Endothelial cell of umbilical vein (primary cell): ENCODE results near the gene RBM28. TPM values are rescaled to one million over a fixed set of nuclear protein-coding genes. Genes with fewer than 3 reads are reported as not detected.
A peak's percentile ranks its signal among the peaks of the same experiment; 100 is the strongest.

Experiments used
- BruUV-seq: library from RNA; stranded (reverse); fragments of 400-500 nt; replicated peaks from 2 replicates; lab custom pipeline; 2021; lab: Mats Ljungman, UMichigan
- CTCF ChIA-PET: fragments of 300-600, 350-600 bp; sonication (Branson Sonifier 250); formaldehyde crosslinking; loops from one replicate; lab custom pipeline; 2021; ENCODE audit warnings: antibody characterized with exemption, inconsistent platforms; lab: Charles Lee
- POLR2A ChIA-PET: fragments of 300-600, 350-600 bp; sonication (Branson Sonifier 250); formaldehyde crosslinking; loops from one replicate; lab custom pipeline; 2021; ENCODE audit warnings: antibody characterized with exemption, inconsistent platforms; lab: Charles Lee
- DNase-seq: peaks from one replicate; pipeline ENCODE4 v3.0.0-alpha.2; 2011; ENCODE audit warnings: low read depth, low spot score
- FAIRE-seq: peaks from 2 replicates; lab custom pipeline; 2011; peaks lifted over from hg19 to GRCh38; lab: Jason Lieb, UNC
- H2AFZ ChIP-seq: 2 replicates; pipeline ENCODE4 v1.6.0; 2012; ENCODE audit warnings: low read depth, low read length, control low read depth, inconsistent platforms
- H3K27ac ChIP-seq: 2 replicates; pipeline ENCODE4 v1.5.1; 2011; ENCODE audit warnings: low read depth, mild to moderate bottlenecking, control low read depth, low read length, moderate library complexity; ENCODE audit not compliant: insufficient read depth
- H3K27me3 ChIP-seq, 2 experiments: 2 replicates each; pipeline versions ENCODE4 v1.6.0 to v1.6.1; 2011; ENCODE audit warnings: low read length in 2 of 2, mixed read lengths in 1 of 2; ENCODE audit not compliant: control insufficient read depth in 2 of 2, insufficient read depth in 2 of 2
- H3K36me3 ChIP-seq, 2 experiments: 2 replicates in 1 of 2; 3 replicates in 1 of 2; pipeline ENCODE4 v1.5.1; 2011; ENCODE audit warnings: low read length in 2 of 2, mild to moderate bottlenecking in 1 of 2, moderate library complexity in 1 of 2; ENCODE audit not compliant: control insufficient read depth in 2 of 2, insufficient read depth in 2 of 2; ENCODE audit errors: extremely low read depth in 1 of 2
- H3K4me1 ChIP-seq: 3 replicates; pipeline ENCODE4 v1.5.1; 2011; ENCODE audit warnings: mild to moderate bottlenecking, low read length; ENCODE audit not compliant: control insufficient read depth, insufficient read depth; ENCODE audit errors: extremely low read depth
- H3K4me2 ChIP-seq: 2 replicates; pipeline ENCODE4 v1.6.1; 2011; ENCODE audit warnings: low read length, control low read depth, mixed read lengths; ENCODE audit not compliant: insufficient read depth
- H3K4me3 ChIP-seq, 3 experiments: fragments of 200-600 bp in 1 of 3; sonication (generic), shearing (Covaris generic) in 1 of 3; replicated peaks in 1 of 3; 2 replicates each; pipeline ENCODE4 v1.5.1; 2011 to 2016; ENCODE audit warnings: control low read depth in 3 of 3, low read length in 3 of 3, mild to moderate bottlenecking in 2 of 3, inconsistent platforms in 1 of 3, low read depth in 1 of 3, moderate library complexity in 1 of 3; ENCODE audit not compliant: insufficient read depth in 1 of 3
- H3K79me2 ChIP-seq: 2 replicates; pipeline ENCODE4 v1.6.0; 2012; ENCODE audit warnings: low read length, inconsistent platforms; ENCODE audit not compliant: control insufficient read depth, insufficient read depth
- H3K9ac ChIP-seq: replicated peaks from 2 replicates; pipeline ENCODE3; 2011; ENCODE audit warnings: low read length, control low read depth; ENCODE audit not compliant: insufficient read depth; ENCODE audit errors: extremely low read depth
- H3K9me1 ChIP-seq: replicated peaks from 3 replicates; pipeline ENCODE4 v1.6.0; 2011; ENCODE audit warnings: mild to moderate bottlenecking, low read length; ENCODE audit not compliant: control insufficient read depth, insufficient read depth; ENCODE audit errors: extremely low read depth
- H3K9me3 ChIP-seq: replicated peaks from 2 replicates; pipeline ENCODE4 v1.5.1; 2012; ENCODE audit warnings: low read length, inconsistent platforms; ENCODE audit not compliant: control insufficient read depth, insufficient read depth
- H4K20me1 ChIP-seq: replicated peaks from 2 replicates; pipeline ENCODE3; 2011; ENCODE audit warnings: mild to moderate bottlenecking, low read length; ENCODE audit not compliant: control insufficient read depth, insufficient read depth; ENCODE audit errors: extremely low read depth
- EZH2 ChIP-seq: IDR thresholded peaks from 2 replicates; pipeline ENCODE4 v1.6.1; 2012; ENCODE audit warnings: borderline replicate concordance, low read depth, mild to moderate bottlenecking, moderate library complexity, low read length, inconsistent platforms; ENCODE audit not compliant: severe bottlenecking
- FOS ChIP-seq: IDR thresholded peaks from 2 replicates; pipeline ENCODE4 v1.6.1; 2011; ENCODE audit warnings: mild to moderate bottlenecking, low read length, moderate library complexity, borderline replicate concordance; ENCODE audit not compliant: insufficient read depth
- GATA2 ChIP-seq: IDR thresholded peaks from 2 replicates; pipeline ENCODE4 v1.7.0; 2011; ENCODE audit warnings: low read depth, mild to moderate bottlenecking, moderate library complexity, mixed read lengths, low read length; ENCODE audit not compliant: insufficient read length, insufficient read depth
- JUN ChIP-seq: IDR thresholded peaks from 2 replicates; pipeline ENCODE4 v1.6.1; 2011; ENCODE audit warnings: borderline replicate concordance, low read depth; ENCODE audit not compliant: insufficient read length, insufficient read depth
- MYC ChIP-seq: IDR thresholded peaks from one replicate; pipeline ENCODE4 v1.6.1; 2011; ENCODE audit warnings: mild to moderate bottlenecking, low read depth, low read length
- POLR2A ChIP-seq: IDR thresholded peaks from 2 replicates; pipeline ENCODE4 v1.6.1; 2012; ENCODE audit warnings: low read depth, mild to moderate bottlenecking, control low read depth, low read length
- POLR2AphosphoS5 ChIP-seq: IDR thresholded peaks from 2 replicates; pipeline ENCODE4 v1.6.1; 2012; ENCODE audit warnings: low read depth, mild to moderate bottlenecking, control low read depth, low read length, moderate library complexity; ENCODE audit not compliant: insufficient read depth
- dilution Hi-C: fragments of 300-500 bp; cut with MboI; formaldehyde crosslinking; loops from one replicate; pipeline ENCODE4 v1.15.0; 2019; ENCODE audit warnings: low sequenced_read_pairs; ENCODE audit not compliant: extremely low pct_ligation_motif_present
- intact Hi-C: fragments of 100-400 bp; cut with micrococcal nuclease; formaldehyde crosslinking; loops from one replicate; pipeline ENCODE4 v1.10.0; 2022
- polyA plus RNA-seq, 4 experiments: library from polyadenylated mRNA; depleted of rRNA in 3 of 4; stranded (reverse) in 3 of 4; unstranded in 1 of 4; fragments of >200 nt; gene quantifications; 2 replicates each; pipeline versions ENCODE4 v1.2.1 to v1.2.3, GENCODE V29; 2011 to 2012; ENCODE audit warnings: missing spikeins in 1 of 4
- total RNA-seq: library from RNA; stranded (reverse); gene quantifications from 2 replicates; pipeline ENCODE4 v1.2.3, GENCODE V29; 2021
- TF ChIP-seq, protein P1 (sequence below), 2 donors: IDR thresholded peaks; 1 replicate in 1 of 2; 2 replicates in 1 of 2; pipeline ENCODE4 v1.5.1; 2011; ENCODE audit warnings: low read length in 2 of 2, mild to moderate bottlenecking in 2 of 2, moderate library complexity in 2 of 2, control low read depth in 1 of 2, inconsistent platforms in 1 of 2, low read depth in 1 of 2; ENCODE audit not compliant: insufficient read depth in 1 of 2; ENCODE audit errors: extremely low read depth in 1 of 2
- TF ChIP-seq, protein P2 (sequence below): IDR thresholded peaks from 2 replicates; pipeline ENCODE4 v1.6.1; 2011; ENCODE audit not compliant: insufficient read depth, insufficient read length

RBM28 gene
- total and polyA plus RNA-seq, 2 donors (not counting 3 experiments of a cell fraction or from before 2014, with no cell fraction given) = 11.6 to 58.7 TPM

DNA sequence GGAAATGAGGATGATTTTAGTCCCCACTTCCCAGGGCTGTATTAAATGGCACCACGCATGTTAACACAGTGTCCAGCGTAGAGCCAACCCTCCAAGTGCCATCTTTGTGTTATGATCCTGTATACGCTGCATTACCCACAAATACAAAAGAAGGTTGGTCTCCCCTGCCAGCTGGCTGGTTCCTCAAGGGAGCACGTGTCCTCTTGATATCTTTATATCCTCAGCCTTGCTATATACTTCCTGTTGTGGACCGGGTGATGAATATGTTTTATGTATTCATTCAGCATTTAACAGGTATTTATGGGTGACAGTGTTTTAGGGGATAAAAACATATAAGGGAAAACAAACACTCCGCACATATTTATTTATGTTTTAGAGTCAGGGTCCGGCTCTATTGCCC lies 41.0 kb upstream of the RBM28 start:
- no peaks in the 10 kb centered on the region for H3K4me1 ChIP-seq
- no peak for TF ChIP-seq POLR2A
- TF ChIP-seq FOS = no peak
- no peak for TF ChIP-seq POLR2AphosphoS5
- no peak for TF ChIP-seq EZH2
- TF ChIP-seq JUN = no peak
- TF ChIP-seq, protein P1, sequence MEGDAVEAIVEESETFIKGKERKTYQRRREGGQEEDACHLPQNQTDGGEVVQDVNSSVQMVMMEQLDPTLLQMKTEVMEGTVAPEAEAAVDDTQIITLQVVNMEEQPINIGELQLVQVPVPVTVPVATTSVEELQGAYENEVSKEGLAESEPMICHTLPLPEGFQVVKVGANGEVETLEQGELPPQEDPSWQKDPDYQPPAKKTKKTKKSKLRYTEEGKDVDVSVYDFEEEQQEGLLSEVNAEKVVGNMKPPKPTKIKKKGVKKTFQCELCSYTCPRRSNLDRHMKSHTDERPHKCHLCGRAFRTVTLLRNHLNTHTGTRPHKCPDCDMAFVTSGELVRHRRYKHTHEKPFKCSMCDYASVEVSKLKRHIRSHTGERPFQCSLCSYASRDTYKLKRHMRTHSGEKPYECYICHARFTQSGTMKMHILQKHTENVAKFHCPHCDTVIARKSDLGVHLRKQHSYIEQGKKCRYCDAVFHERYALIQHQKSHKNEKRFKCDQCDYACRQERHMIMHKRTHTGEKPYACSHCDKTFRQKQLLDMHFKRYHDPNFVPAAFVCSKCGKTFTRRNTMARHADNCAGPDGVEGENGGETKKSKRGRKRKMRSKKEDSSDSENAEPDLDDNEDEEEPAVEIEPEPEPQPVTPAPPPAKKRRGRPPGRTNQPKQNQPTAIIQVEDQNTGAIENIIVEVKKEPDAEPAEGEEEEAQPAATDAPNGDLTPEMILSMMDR (IDR thresholded peaks at IDR 0.05; ENCODE audit: extremely low read depth in 1 of 2, insufficient read depth in 1 of 2, low read depth in 1 of 2, low read length in 2 of 2) = no peak
- TF ChIP-seq GATA2 = no peak
- TF ChIP-seq, protein P2, sequence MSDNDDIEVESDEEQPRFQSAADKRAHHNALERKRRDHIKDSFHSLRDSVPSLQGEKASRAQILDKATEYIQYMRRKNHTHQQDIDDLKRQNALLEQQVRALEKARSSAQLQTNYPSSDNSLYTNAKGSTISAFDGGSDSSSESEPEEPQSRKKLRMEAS = no peak
- TF ChIP-seq MYC = no peak
- H3K9me3 ChIP-seq = no peaks in the 10 kb centered on the region
- intact Hi-C loops (no loop called here), dilution Hi-C loops (no loop called here)
- no peaks in the 10 kb centered on the region for H4K20me1 ChIP-seq
- DNase-seq (peak; percentile 21), FAIRE-seq (no peak)
- POLR2A ChIA-PET = no interaction called here
- H3K9ac ChIP-seq = no peak overlapping the region
- BruUV-seq = no TSS peak
- no peaks in the 10 kb centered on the region for H3K9me1 ChIP-seq
- H2AFZ ChIP-seq = no peak overlapping the region
- H3K27me3 ChIP-seq = peaks cover 0 to 5% of the 10 kb centered on the region in 2 experiments
- H3K4me2 ChIP-seq = no peak overlapping the region
- no peaks in the 10 kb centered on the region for H3K79me2 ChIP-seq
- H3K36me3 ChIP-seq = no peaks in the 10 kb centered on the region
- no peak overlapping the region for H3K27ac ChIP-seq
- CTCF ChIA-PET = interaction anchor here (1.0 to 20.6 kb wide), 2 partner anchors 9 to 33 kb away, joined by 3 to 778 read pairs; partner anchors contain the start of gene RBM28
- no peak overlapping the region for H3K4me3 ChIP-seq
